OCI-M2 (cell line): Measurements from ENCODE around the gene SP110.
A peak's percentile ranks its signal among the peaks of the same experiment; 100 is the strongest.
"Not testable (repeated sequence)": the region's sequence is repeated elsewhere in the genome, so short reads cannot be mapped to it uniquely, and the experiment has no call there.

Experiments used
- DNase-seq: peaks from one replicate; lab custom pipeline; 2025; ENCODE audit not compliant: unreplicated experiment; lab: John Stamatoyannopoulos, UW

SP110 gene

GRCh38 chr2:230219419-230220331, at the start of gene SP110:
TSS of gene SP110 (minus strand) at chr2:230219984. CDS start at chr2:230216927, 3,057 bp downstream.
- DNase-seq = peak; percentile 15

GRCh38 chr2:230268606-230269243, 48.9 kb upstream of the SP110 start:
- no peak for DNase-seq

GRCh38 chr2:230267556-230267955, 47.8 kb upstream of the SP110 start:
- DNase-seq = no peak

- DNase-seq = no peak
These were observed 47.3 kb upstream of the SP110 start for GRCh38 chr2:230267059-230267458.

GRCh38 chr2:230266638-230267037, 46.9 kb upstream of the SP110 start:
- DNase-seq = no peak

GRCh38 chr2:230264945-230265344, 45.2 kb upstream of the SP110 start:
- not testable (repeated sequence) for DNase-seq

- DNase-seq = no peak
These were observed 42.5 kb upstream of the SP110 start for GRCh38 chr2:230262246-230262645.

GRCh38 chr2:230258483-230258882, 38.7 kb upstream of the SP110 start:
- no peak for DNase-seq

GRCh38 chr2:230256733-230257332, 37.0 kb upstream of the SP110 start:
- no peak for DNase-seq

- no peak for DNase-seq
These were observed 34.5 kb upstream of the SP110 start for GRCh38 chr2:230254152-230254881.

- DNase-seq = no peak
These were observed 30.4 kb upstream of the SP110 start for GRCh38 chr2:230250231-230250630.

GRCh38 chr2:230246206-230246605, 26.4 kb upstream of the SP110 start:
- DNase-seq = no peak

- DNase-seq = no peak
These were observed 24.4 kb upstream of the SP110 start for GRCh38 chr2:230244211-230244610.

- no peak for DNase-seq
These were observed 15.1 kb upstream of the SP110 start for GRCh38 chr2:230234845-230235244.

- no peak for DNase-seq
These were observed 14.4 kb upstream of the SP110 start for GRCh38 chr2:230234122-230234722.

- DNase-seq = no peak
These were observed 11.5 kb upstream of the SP110 start for GRCh38 chr2:230231251-230231650.

- no peak for DNase-seq
These were observed 10.9 kb upstream of the SP110 start for GRCh38 chr2:230230496-230231200.

GRCh38 chr2:230230087-230230486, 10.3 kb upstream of the SP110 start:
- no peak for DNase-seq

GRCh38 chr2:230227216-230227615, 7.4 kb upstream of the SP110 start:
- DNase-seq = no peak

GRCh38 chr2:230226051-230226551, 6.3 kb upstream of the SP110 start:
- DNase-seq = no peak
